Right lobe of liver (tissue), 4 donors: ENCODE results near the gene CYP4F3.

Source experiments
- POLR2A ChIP-seq: fragments of 450-650 bp; IDR thresholded peaks from one replicate; pipeline ENCODE4 v1.6.1; 2017; ENCODE audit warnings: antibody characterized with exemption, mild to moderate bottlenecking
- TF ChIP-seq, protein P1 (sequence below), 4 donors: fragments of 200-600 bp in 3 of 4; fragments of 450-650 bp in 1 of 4; IDR thresholded peaks; one replicate each; pipeline versions ENCODE4 v1.5.1 to v1.8.0; 2016 to 2022; ENCODE audit warnings: antibody characterized with exemption in 4 of 4, mild to moderate bottlenecking in 2 of 4
- donor health status: DM: no; HTN: no; CAD: no.
- donor health status: DM: no; HTN: no; CAD: no.
- donor health status: DM: no; HTN: yes; CAD: no.

DNA sequence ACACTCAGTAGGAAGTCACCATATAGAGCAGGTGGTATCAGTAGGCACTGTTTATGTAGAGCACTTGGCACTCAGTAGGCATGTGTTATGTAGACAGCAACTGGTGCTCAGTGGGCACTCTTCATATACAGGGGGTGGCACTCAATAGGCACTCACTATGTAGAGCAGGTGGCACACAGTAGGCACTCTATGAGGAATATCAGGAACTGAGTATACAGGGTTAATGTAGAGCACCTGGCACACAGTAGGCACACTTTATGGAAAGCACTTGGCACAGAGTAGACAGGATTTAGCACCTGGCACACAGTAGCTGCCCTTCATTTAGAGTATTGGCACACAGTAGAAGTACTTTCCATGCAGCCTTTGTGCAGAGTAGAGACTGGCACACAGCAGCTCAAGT is 1.1 kb upstream of the CYP4F3 start:
- TF ChIP-seq, protein P1, sequence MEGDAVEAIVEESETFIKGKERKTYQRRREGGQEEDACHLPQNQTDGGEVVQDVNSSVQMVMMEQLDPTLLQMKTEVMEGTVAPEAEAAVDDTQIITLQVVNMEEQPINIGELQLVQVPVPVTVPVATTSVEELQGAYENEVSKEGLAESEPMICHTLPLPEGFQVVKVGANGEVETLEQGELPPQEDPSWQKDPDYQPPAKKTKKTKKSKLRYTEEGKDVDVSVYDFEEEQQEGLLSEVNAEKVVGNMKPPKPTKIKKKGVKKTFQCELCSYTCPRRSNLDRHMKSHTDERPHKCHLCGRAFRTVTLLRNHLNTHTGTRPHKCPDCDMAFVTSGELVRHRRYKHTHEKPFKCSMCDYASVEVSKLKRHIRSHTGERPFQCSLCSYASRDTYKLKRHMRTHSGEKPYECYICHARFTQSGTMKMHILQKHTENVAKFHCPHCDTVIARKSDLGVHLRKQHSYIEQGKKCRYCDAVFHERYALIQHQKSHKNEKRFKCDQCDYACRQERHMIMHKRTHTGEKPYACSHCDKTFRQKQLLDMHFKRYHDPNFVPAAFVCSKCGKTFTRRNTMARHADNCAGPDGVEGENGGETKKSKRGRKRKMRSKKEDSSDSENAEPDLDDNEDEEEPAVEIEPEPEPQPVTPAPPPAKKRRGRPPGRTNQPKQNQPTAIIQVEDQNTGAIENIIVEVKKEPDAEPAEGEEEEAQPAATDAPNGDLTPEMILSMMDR (IDR thresholded peaks at IDR 0.05), result no peak
- no peak for TF ChIP-seq POLR2A
